Neural cell (in vitro differentiated cells): Measurements from ENCODE around the gene RCSD1. TPM values are rescaled to one million over a fixed set of nuclear protein-coding genes. Genes with fewer than 3 reads are reported as not detected.

ENCODE experiments used
- H2AFZ ChIP-seq: fragments of 200-600, 300-800 bp; sonication (generic), shearing (Covaris generic); 2 replicates; pipeline ENCODE4 v1.6.0; 2014; ENCODE audit warnings: low read depth, mild to moderate bottlenecking, antibody characterized with exemption, low read length, moderate library complexity
- H3F3A ChIP-seq: fragments of 200-600 bp; shearing (Covaris generic); 2 replicates; pipeline ENCODE4 v1.6.1; 2016; ENCODE audit warnings: mild to moderate bottlenecking, moderate library complexity, mixed read lengths, antibody characterized with exemption, low read length; ENCODE audit not compliant: insufficient read depth, poor library complexity, severe bottlenecking
- H3K27ac ChIP-seq: fragments of 200-600, 300-800 bp; sonication (generic), shearing (Covaris generic); 2 replicates; pipeline ENCODE4 v1.5.1; 2014; ENCODE audit warnings: mild to moderate bottlenecking, low read length, moderate library complexity
- H3K27me3 ChIP-seq: fragments of 300-800, 200-600 bp; sonication (generic), shearing (Covaris generic); 2 replicates; pipeline ENCODE4 v1.6.0; 2014; ENCODE audit warnings: mild to moderate bottlenecking, low read depth, low read length, moderate library complexity; ENCODE audit not compliant: insufficient read depth
- H3K36me3 ChIP-seq: fragments of 300-800, 200-600 bp; sonication (generic), shearing (Covaris generic); 2 replicates; pipeline ENCODE4 v1.5.1; 2014; ENCODE audit warnings: mild to moderate bottlenecking, antibody characterized with exemption, low read length, moderate library complexity; ENCODE audit not compliant: insufficient read depth
- H3K4me2 ChIP-seq: fragments of 300-800, 200-600 bp; sonication (generic), shearing (Covaris generic); 2 replicates; pipeline ENCODE4 v1.6.0; 2014; ENCODE audit warnings: mild to moderate bottlenecking, low read length
- H3K4me3 ChIP-seq: fragments of 300-800, 200-600 bp; sonication (generic), shearing (Covaris generic); 2 replicates; pipeline ENCODE4 v1.5.1; 2014; ENCODE audit warnings: mild to moderate bottlenecking, low read length, moderate library complexity
- H3K79me2 ChIP-seq: fragments of 200-600 bp; shearing (Covaris generic); replicated peaks from 2 replicates; pipeline ENCODE4 v1.6.0; 2014; ENCODE audit warnings: mild to moderate bottlenecking, low read length, moderate library complexity; ENCODE audit not compliant: insufficient read depth
- H3K9ac ChIP-seq: fragments of 300-800, 200-600 bp; sonication (generic), shearing (Covaris generic); 2 replicates; pipeline ENCODE4 v1.6.1; 2016; ENCODE audit warnings: mild to moderate bottlenecking, low read length, mixed read lengths
- H3K9me2 ChIP-seq: fragments of 200-600 bp; shearing (Covaris generic); 2 replicates; pipeline ENCODE4 v1.6.1; 2016; ENCODE audit warnings: mild to moderate bottlenecking, low read length, mixed read lengths; ENCODE audit not compliant: insufficient read depth
- H3K9me3 ChIP-seq: fragments of 200-600, 300-800 bp; sonication (generic), shearing (Covaris generic); 2 replicates; pipeline ENCODE4 v1.6.1; 2016; ENCODE audit warnings: mild to moderate bottlenecking, mixed run types, low read length, moderate library complexity, mixed read lengths
- H4K20me1 ChIP-seq: fragments of 200-600 bp; shearing (Covaris generic); 2 replicates; pipeline ENCODE4 v1.6.1; 2016; ENCODE audit warnings: mild to moderate bottlenecking, mixed run types; ENCODE audit not compliant: insufficient read depth
- EP300 ChIP-seq: fragments of 450-650 bp; conservative IDR thresholded peaks from 2 replicates; pipeline ENCODE4 v1.6.1; 2014; ENCODE audit warnings: antibody characterized with exemption, mild to moderate bottlenecking, moderate library complexity; ENCODE audit not compliant: poor library complexity, severe bottlenecking
- EZH2 ChIP-seq: fragments of 200-600, 300-800 bp; shearing (Covaris generic), sonication (generic); IDR thresholded peaks from 2 replicates; pipeline ENCODE4 v1.6.1; 2014; ENCODE audit warnings: antibody characterized with exemption, low read length, borderline replicate concordance, mild to moderate bottlenecking; ENCODE audit not compliant: insufficient read depth, poor library complexity, severe bottlenecking
- MXI1 ChIP-seq: fragments of 450-650 bp; conservative IDR thresholded peaks from 2 replicates; pipeline ENCODE4 v1.6.1; 2014; ENCODE audit warnings: antibody characterized with exemption, mild to moderate bottlenecking; ENCODE audit not compliant: poor library complexity, severe bottlenecking
- POLR2AphosphoS5 ChIP-seq: IDR thresholded peaks from 2 replicates; pipeline ENCODE4 v1.6.1; 2012
- RAD21 ChIP-seq: fragments of 450-650 bp; conservative IDR thresholded peaks from 2 replicates; pipeline ENCODE4 v1.6.1; 2014; ENCODE audit warnings: antibody characterized with exemption, mild to moderate bottlenecking, moderate library complexity
- REST ChIP-seq: IDR thresholded peaks from 2 replicates; pipeline ENCODE4 v1.6.1; 2012; ENCODE audit warnings: borderline replicate concordance
- SMC3 ChIP-seq: fragments of 450-650 bp; conservative IDR thresholded peaks from 2 replicates; pipeline ENCODE4 v1.6.1; 2014; ENCODE audit warnings: antibody characterized with exemption, mild to moderate bottlenecking, moderate library complexity; ENCODE audit not compliant: poor library complexity
- TAF1 ChIP-seq: IDR thresholded peaks from 2 replicates; pipeline ENCODE4 v1.6.1; 2012; ENCODE audit warnings: low read depth
- polyA plus RNA-seq: library from polyadenylated mRNA; depleted of rRNA; stranded (reverse); fragments of >200 nt; gene quantifications from 2 replicates; pipeline ENCODE4 v1.2.3, GENCODE V29; 2014
- TF ChIP-seq, protein P1 (sequence below): fragments of 450-650 bp; IDR thresholded peaks from 2 replicates; pipeline ENCODE4 v1.5.1; 2014; ENCODE audit warnings: antibody characterized with exemption, mild to moderate bottlenecking, moderate library complexity; ENCODE audit not compliant: poor library complexity, severe bottlenecking

Gene RCSD1
- polyA plus RNA-seq, 1 donor from 2014 or later, result not detected

- peaks cover 50% of the 10 kb centered on the region for H3K27me3 ChIP-seq
- no peaks in the 10 kb centered on the region for H4K20me1 ChIP-seq
- no peaks in the 10 kb centered on the region for H3K9me2 ChIP-seq
- no peaks in the 10 kb centered on the region for H3K79me2 ChIP-seq
- H3K4me2 ChIP-seq, result no peak overlapping the region
- H3K4me3 ChIP-seq, result no peak overlapping the region
- H3K9ac ChIP-seq, result no peak overlapping the region
- H3K36me3 ChIP-seq, result no peaks in the 10 kb centered on the region
- TF ChIP-seq REST (no peak), MXI1 (no peak), RAD21 (no peak), EZH2 (no peak), TAF1 (no peak), POLR2AphosphoS5 (no peak), SMC3 (no peak), EP300 (no peak)
- TF ChIP-seq, protein P1, sequence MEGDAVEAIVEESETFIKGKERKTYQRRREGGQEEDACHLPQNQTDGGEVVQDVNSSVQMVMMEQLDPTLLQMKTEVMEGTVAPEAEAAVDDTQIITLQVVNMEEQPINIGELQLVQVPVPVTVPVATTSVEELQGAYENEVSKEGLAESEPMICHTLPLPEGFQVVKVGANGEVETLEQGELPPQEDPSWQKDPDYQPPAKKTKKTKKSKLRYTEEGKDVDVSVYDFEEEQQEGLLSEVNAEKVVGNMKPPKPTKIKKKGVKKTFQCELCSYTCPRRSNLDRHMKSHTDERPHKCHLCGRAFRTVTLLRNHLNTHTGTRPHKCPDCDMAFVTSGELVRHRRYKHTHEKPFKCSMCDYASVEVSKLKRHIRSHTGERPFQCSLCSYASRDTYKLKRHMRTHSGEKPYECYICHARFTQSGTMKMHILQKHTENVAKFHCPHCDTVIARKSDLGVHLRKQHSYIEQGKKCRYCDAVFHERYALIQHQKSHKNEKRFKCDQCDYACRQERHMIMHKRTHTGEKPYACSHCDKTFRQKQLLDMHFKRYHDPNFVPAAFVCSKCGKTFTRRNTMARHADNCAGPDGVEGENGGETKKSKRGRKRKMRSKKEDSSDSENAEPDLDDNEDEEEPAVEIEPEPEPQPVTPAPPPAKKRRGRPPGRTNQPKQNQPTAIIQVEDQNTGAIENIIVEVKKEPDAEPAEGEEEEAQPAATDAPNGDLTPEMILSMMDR, result no peak
- H2AFZ ChIP-seq, result no peak overlapping the region
- no peaks in the 10 kb centered on the region for H3K9me3 ChIP-seq
- H3K27ac ChIP-seq, result no peak overlapping the region
- no peaks in the 10 kb centered on the region for H3F3A ChIP-seq
Observed at GRCh38 chr1:167631936-167632614, 2.0 kb downstream of the RCSD1 start.

GRCh38 chr1:167633258-167633944, 3.4 kb downstream of the RCSD1 start:
- H3K9me3 ChIP-seq, result no peaks in the 10 kb centered on the region
- H3K36me3 ChIP-seq, result no peaks in the 10 kb centered on the region
- no peak overlapping the region for H3K27ac ChIP-seq
- H3K4me2 ChIP-seq, result no peak overlapping the region
- TF ChIP-seq TAF1 (no peak), REST (no peak), EZH2 (no peak), EP300 (no peak), SMC3 (no peak), POLR2AphosphoS5 (no peak), RAD21 (no peak), MXI1 (no peak)
- TF ChIP-seq, protein P1, result no peak
- H3F3A ChIP-seq, result no peaks in the 10 kb centered on the region
- no peaks in the 10 kb centered on the region for H3K79me2 ChIP-seq
- H3K9me2 ChIP-seq, result no peaks in the 10 kb centered on the region
- peaks cover 48% of the 10 kb centered on the region for H3K27me3 ChIP-seq
- no peaks in the 10 kb centered on the region for H4K20me1 ChIP-seq
- H3K9ac ChIP-seq, result no peak overlapping the region
- no peak overlapping the region for H3K4me3 ChIP-seq
- H2AFZ ChIP-seq, result no peak overlapping the region
